ENCODE data around the gene ESYT2. TPM values are rescaled to one million over a fixed set of nuclear protein-coding genes. Genes with fewer than 3 reads are reported as not detected.

The ESYT2 gene
- polyA plus RNA-seq (2012; rRNA removed): 34.2 and 42.7 TPM in 2 replicates
- 34.6 and 42.2 TPM in 2 replicates for polyA plus RNA-seq (2012; cell fraction: cytosol; rRNA removed)
- polyA plus RNA-seq (2012; cell fraction: nucleus; rRNA removed): 19.3 and 31.3 TPM in 2 replicates

DNA sequence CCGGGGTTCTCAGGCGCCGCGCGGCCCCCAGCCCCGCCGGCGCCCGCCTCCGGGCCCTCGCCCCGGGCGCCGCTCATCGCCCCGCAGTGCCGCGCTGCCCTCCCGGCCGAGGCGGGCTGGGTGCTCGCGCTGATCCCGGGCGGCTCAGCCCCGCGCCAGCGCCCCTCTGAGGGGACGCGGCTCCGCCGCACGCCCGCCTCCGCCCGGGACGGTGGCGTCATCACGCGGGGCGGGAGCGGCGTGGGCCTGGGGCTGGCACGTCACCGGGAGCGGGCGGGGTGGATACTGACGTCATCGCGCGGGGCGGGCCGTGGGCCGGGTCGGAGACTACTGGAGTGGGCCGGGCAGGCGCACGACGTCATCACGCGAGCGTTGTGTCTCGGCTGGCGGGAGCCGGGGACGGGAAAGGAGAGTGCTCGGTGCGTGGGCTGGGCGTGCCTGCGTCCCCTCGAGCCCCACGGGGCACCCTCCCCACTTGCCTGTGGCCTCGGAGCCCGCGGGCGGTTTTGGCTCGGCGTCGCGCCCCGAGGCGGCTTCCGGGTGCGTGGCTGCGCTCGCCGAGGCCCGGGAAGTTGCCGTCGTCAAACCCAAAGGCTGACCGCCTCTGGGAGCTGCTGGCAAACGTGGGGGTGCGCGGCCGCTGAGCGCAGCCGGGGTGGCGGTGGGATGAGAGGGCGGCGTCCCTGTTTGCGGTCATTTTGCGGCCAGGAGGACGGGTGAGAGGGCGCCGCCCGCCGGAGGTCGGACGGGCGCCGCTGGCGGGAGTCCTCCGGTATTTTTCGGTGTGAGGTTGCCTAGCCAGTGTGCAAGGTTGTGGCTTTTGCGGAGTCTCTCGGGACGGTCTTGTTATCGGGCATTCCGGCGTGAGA, at the start of gene ESYT2:
Gene ESYT2 (minus strand): TSS at position 168 of the 869 bp plus-strand sequence. CDS start 91 bp downstream, at position 77.
- H3K79me2 ChIP-seq (ENCODE audit: insufficient read depth): peaks cover 40% of the 10 kb centered on the region
- WGBS (ENCODE audit: low lambda C conversion rate): 1% methylated on average over 32 of the region's 120 CpGs
- H3K9ac ChIP-seq: peak within 1 kb of the TSS; percentile 96
- H3K4me1 ChIP-seq (ENCODE audit: control insufficient read depth in 1 of 2, insufficient read depth in 2 of 2, low read depth in 1 of 2, low read length in 1 of 2): peaks cover 5 to 7% of the 10 kb centered on the region in 2 experiments; a peak in 2 of 4 replicates
- H2AFZ ChIP-seq (ENCODE audit: low read depth): peak within 1 kb of the TSS; percentile 87
- no peaks in the 10 kb centered on the region for H3K27me3 ChIP-seq (ENCODE audit: insufficient read depth)
- H3K9me3 ChIP-seq: no peaks in the 10 kb centered on the region
- H4K20me1 ChIP-seq (ENCODE audit: insufficient read depth): peaks cover 7% of the 10 kb centered on the region
- peaks cover 6% of the 10 kb centered on the region for H3F3A ChIP-seq (replicated peaks; ENCODE audit: insufficient read depth)
- peaks cover 0 to 10% of the 10 kb centered on the region in 2 experiments for H3K36me3 ChIP-seq (replicated peaks in 1 of 2; ENCODE audit: control insufficient read depth in 1 of 2, insufficient read depth in 2 of 2, low read length in 1 of 2)
- peak within 1 kb of the TSS; percentile 78 to 89 for H3K4me3 ChIP-seq (ENCODE audit: low read depth in 2 of 2, low read length in 1 of 2)
- POLR2A ChIA-PET: interaction anchor here (0.5 to 1.9 kb wide), 5 partner anchors 42 to 334 kb away, joined by 3 to 13 read pairs (median 4); partner anchors contain the start of genes NCAPG2 and PTPRN2
- H3K4me2 ChIP-seq: peak within 1 kb of the TSS; percentile 92
- H3K9me2 ChIP-seq: no peaks in the 10 kb centered on the region
- CTCF ChIA-PET: interaction anchor here (0.7 to 2.1 kb wide), 7 partner anchors 11 to 201 kb away, joined by 3 to 6 read pairs (median 4); no protein-coding TSS in a partner anchor
- H3K27ac ChIP-seq (ENCODE audit: low read depth in 2 of 2, low read length in 1 of 2): peak within 1 kb of the TSS; percentile 88 to 97
- DNase-seq: peak; percentile 100
- TF ChIP-seq, protein P1, sequence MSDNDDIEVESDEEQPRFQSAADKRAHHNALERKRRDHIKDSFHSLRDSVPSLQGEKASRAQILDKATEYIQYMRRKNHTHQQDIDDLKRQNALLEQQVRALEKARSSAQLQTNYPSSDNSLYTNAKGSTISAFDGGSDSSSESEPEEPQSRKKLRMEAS (IDR thresholded peaks at IDR 0.05; ENCODE audit: low read depth): peak; percentile 91
- TF ChIP-seq FOSL2 (IDR thresholded peaks at IDR 0.05; ENCODE audit: borderline replicate concordance, low read depth): 0 out of 2 replicates have a peak, but pooled peaks have one; percentile 18
- TF ChIP-seq RXRA (IDR thresholded peaks at IDR 0.05; ENCODE audit: borderline replicate concordance, low read depth): 0 out of 2 replicates have a peak, but pooled peaks have one; percentile 20
- no peak for TF ChIP-seq RCOR1 (IDR thresholded peaks at IDR 0.05; ENCODE audit: low read length)
- TF ChIP-seq FOXJ3 (CRISPR knock-in tag; IDR thresholded peaks at IDR 0.05): no peak
- TF ChIP-seq, protein P2, sequence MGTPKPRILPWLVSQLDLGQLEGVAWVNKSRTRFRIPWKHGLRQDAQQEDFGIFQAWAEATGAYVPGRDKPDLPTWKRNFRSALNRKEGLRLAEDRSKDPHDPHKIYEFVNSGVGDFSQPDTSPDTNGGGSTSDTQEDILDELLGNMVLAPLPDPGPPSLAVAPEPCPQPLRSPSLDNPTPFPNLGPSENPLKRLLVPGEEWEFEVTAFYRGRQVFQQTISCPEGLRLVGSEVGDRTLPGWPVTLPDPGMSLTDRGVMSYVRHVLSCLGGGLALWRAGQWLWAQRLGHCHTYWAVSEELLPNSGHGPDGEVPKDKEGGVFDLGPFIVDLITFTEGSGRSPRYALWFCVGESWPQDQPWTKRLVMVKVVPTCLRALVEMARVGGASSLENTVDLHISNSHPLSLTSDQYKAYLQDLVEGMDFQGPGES (IDR thresholded peaks at IDR 0.05; ENCODE audit: low read depth, low read length): no peak
- TF ChIP-seq FOXM1 (IDR thresholded peaks at IDR 0.05; ENCODE audit: low read depth): no peak
- peak; percentile 74 for TF ChIP-seq RFX5 (IDR thresholded peaks at IDR 0.05; ENCODE audit: low read length)
- TF ChIP-seq TEAD4 (IDR thresholded peaks at IDR 0.05; ENCODE audit: borderline replicate concordance, insufficient read depth): peak; percentile 57; the same call in 1 of the 2 replicates
- TF ChIP-seq JUND (IDR thresholded peaks at IDR 0.05): no peak; the same call in 1 of the 2 replicates
- no peak for TF ChIP-seq TCF12 (IDR thresholded peaks at IDR 0.05)
- no peak for TF ChIP-seq GABPA (IDR thresholded peaks at IDR 0.05; ENCODE audit: low read depth)
- TF ChIP-seq GATA2 (CRISPR knock-in tag; IDR thresholded peaks at IDR 0.05): no peak
- TF ChIP-seq, protein P3, sequence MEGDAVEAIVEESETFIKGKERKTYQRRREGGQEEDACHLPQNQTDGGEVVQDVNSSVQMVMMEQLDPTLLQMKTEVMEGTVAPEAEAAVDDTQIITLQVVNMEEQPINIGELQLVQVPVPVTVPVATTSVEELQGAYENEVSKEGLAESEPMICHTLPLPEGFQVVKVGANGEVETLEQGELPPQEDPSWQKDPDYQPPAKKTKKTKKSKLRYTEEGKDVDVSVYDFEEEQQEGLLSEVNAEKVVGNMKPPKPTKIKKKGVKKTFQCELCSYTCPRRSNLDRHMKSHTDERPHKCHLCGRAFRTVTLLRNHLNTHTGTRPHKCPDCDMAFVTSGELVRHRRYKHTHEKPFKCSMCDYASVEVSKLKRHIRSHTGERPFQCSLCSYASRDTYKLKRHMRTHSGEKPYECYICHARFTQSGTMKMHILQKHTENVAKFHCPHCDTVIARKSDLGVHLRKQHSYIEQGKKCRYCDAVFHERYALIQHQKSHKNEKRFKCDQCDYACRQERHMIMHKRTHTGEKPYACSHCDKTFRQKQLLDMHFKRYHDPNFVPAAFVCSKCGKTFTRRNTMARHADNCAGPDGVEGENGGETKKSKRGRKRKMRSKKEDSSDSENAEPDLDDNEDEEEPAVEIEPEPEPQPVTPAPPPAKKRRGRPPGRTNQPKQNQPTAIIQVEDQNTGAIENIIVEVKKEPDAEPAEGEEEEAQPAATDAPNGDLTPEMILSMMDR (IDR thresholded peaks at IDR 0.05): peak; percentile 47
- no peak for TF ChIP-seq MEF2A (IDR thresholded peaks at IDR 0.05; ENCODE audit: borderline replicate concordance, low read depth)
- TF ChIP-seq RAD21 (IDR thresholded peaks at IDR 0.05; ENCODE audit: low read length): peak; percentile 41
- TF ChIP-seq, protein P4, sequence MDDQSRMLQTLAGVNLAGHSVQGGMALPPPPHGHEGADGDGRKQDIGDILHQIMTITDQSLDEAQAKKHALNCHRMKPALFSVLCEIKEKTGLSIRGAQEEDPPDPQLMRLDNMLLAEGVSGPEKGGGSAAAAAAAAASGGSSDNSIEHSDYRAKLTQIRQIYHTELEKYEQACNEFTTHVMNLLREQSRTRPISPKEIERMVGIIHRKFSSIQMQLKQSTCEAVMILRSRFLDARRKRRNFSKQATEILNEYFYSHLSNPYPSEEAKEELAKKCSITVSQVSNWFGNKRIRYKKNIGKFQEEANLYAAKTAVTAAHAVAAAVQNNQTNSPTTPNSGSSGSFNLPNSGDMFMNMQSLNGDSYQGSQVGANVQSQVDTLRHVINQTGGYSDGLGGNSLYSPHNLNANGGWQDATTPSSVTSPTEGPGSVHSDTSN (IDR thresholded peaks at IDR 0.05): peak; percentile 33
- TF ChIP-seq EZH2phosphoT487 (IDR thresholded peaks at IDR 0.05; ENCODE audit: borderline replicate concordance, low read depth): no peak
- TF ChIP-seq SIN3A (IDR thresholded peaks at IDR 0.05; ENCODE audit: borderline replicate concordance, low read depth, low read length): no peak
- TF ChIP-seq TAF1 (IDR thresholded peaks at IDR 0.05; ENCODE audit: borderline replicate concordance, low read depth, low read length): peak; percentile 87
- peak; percentile 87 for TF ChIP-seq ZBTB33 (IDR thresholded peaks at IDR 0.05; ENCODE audit: borderline replicate concordance, low read depth)
- peak; percentile 89 for TF ChIP-seq MXI1 (IDR thresholded peaks at IDR 0.05; ENCODE audit: low read depth, low read length)
- TF ChIP-seq NFIC (IDR thresholded peaks at IDR 0.05; ENCODE audit: borderline replicate concordance): no peak
- TF ChIP-seq ELF1 (IDR thresholded peaks at IDR 0.05): peak; percentile 81
- no peak; the same call in 1 of the 2 replicates for TF ChIP-seq USF2 (IDR thresholded peaks at IDR 0.05; ENCODE audit: borderline replicate concordance, low read depth, low read length)

Measured in SK-N-SH (cell line).